ENCODE results near the gene KLK1.
"Not testable (repeated sequence)": the region's sequence is repeated elsewhere in the genome, so short reads cannot be mapped to it uniquely, and the experiment has no call there.

KLK1 gene

DNA sequence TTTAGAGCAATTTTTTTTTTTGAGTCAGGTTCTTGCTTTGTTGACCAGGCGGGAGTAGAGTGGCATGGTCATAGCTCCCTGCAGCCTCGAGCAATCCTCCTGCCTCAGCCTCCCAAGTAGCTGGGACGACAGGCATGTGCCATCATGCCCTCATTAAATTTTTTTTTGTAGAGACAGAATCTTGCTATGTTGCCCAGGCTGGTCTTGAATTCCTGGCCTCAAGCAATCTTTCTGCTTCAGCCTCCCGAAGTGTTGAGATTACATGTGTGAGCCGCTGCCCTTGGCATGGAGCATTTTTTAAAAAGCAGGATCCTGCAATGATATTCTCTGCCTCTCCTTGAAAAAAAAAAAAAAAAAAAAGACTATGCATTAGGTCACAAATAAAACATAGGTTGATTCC is 47.5 kb downstream of the KLK1 start:
- TF ChIP-seq CTCF (IDR thresholded peaks at IDR 0.05): no peak
- Mint-ChIP-seq H3K4me1 (peaks cover 31% of the 10 kb centered on the region), H3K27me3 (ENCODE audit: low read depth, poor library complexity) (peaks cover 80% of the 10 kb centered on the region), H3K36me3 (ENCODE audit: low read depth) (no peaks in the 10 kb centered on the region), H3K4me3 (no peak overlapping the region), H3K27ac (no peak overlapping the region), H3K9me3 (peaks cover 23% of the 10 kb centered on the region)
- no peak for DNase-seq

- not testable (repeated sequence) for H3K36me3 Mint-ChIP-seq (ENCODE audit: low read depth); H3K4me3 Mint-ChIP-seq; H3K27ac Mint-ChIP-seq; DNase-seq; H3K4me1 Mint-ChIP-seq
- Mint-ChIP-seq H3K9me3 (peaks cover 15% of the 10 kb centered on the region), H3K27me3 (ENCODE audit: low read depth, poor library complexity) (peaks cover 56% of the 10 kb centered on the region)
These were observed 50.1 kb downstream of the KLK1 start for GRCh38 chr19:50773454-50773853.

DNA sequence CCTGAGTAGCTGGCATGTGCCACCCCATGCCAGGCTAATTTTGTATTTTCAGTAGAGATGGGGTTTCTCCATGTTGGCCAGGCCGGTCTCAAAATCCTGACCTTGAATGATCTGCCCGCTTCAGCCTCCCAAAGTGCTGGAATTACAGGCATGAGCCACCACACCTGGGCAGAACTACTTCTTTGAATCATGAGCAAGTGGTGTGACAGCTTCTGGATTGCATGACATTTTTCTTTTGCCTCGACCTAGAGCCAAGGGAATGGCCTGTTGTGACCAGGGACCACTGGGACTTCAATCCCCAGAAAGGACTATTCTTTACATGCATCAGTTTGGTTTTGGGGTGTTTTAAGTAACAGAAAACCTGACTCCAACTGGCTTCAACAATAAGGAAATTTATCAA is 50.7 kb downstream of the KLK1 start:
- H3K4me3 Mint-ChIP-seq; DNase-seq; H3K36me3 Mint-ChIP-seq (ENCODE audit: low read depth); H3K4me1 Mint-ChIP-seq; H3K27ac Mint-ChIP-seq: not testable (repeated sequence)
- peaks cover 56% of the 10 kb centered on the region for H3K27me3 Mint-ChIP-seq (ENCODE audit: low read depth, poor library complexity)
- peaks cover 13% of the 10 kb centered on the region for H3K9me3 Mint-ChIP-seq

- Mint-ChIP-seq H3K36me3 (ENCODE audit: low read depth) (no peaks in the 10 kb centered on the region), H3K4me1 (no peaks in the 10 kb centered on the region), H3K4me3 (no peak overlapping the region), H3K27ac (no peak overlapping the region), H3K9me3 (peaks cover 9% of the 10 kb centered on the region), H3K27me3 (ENCODE audit: low read depth, poor library complexity) (peaks cover 54% of the 10 kb centered on the region)
- no peak for DNase-seq
- TF ChIP-seq CTCF (IDR thresholded peaks at IDR 0.05): no peak
These were observed 51.1 kb downstream of the KLK1 start for GRCh38 chr19:50772476-50772875.

GRCh38 chr19:50770888-50771287 is 52.7 kb downstream of the KLK1 start:
- no peak overlapping the region for H3K4me3 Mint-ChIP-seq
- peaks cover 44% of the 10 kb centered on the region for H3K27me3 Mint-ChIP-seq (ENCODE audit: low read depth, poor library complexity)
- no peaks in the 10 kb centered on the region for H3K4me1 Mint-ChIP-seq
- no peak for DNase-seq
- no peak for TF ChIP-seq CTCF (IDR thresholded peaks at IDR 0.05)
- no peak overlapping the region for H3K27ac Mint-ChIP-seq
- no peaks in the 10 kb centered on the region for H3K9me3 Mint-ChIP-seq
- no peaks in the 10 kb centered on the region for H3K36me3 Mint-ChIP-seq (ENCODE audit: low read depth)

DNA sequence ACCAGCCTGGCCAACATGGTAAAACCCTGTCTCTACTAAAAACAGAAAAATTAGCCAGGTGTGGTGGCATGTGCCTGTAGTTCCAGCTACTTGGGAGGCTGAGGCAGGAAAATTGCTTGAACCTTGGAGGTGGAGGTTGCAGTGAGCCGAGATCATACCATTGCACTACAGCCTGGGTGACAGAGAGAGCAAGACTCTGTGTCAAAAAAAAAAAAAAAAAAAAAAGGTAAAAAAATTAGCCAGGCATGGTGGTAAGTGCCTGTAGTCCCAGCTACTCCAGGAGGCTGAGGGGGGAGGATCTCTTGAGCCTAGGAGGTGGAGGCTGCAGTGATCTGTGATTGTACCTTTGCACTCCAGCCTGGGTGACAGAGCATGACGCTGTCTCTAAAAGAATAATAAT is 53.4 kb downstream of the KLK1 start, which contains the start of gene GPR32:
TSS of gene GPR32 (plus strand) at position 301 of the 400 bp plus-strand sequence. CDS start 137 bp downstream, outside the sequence.
- not testable (repeated sequence) for H3K36me3 Mint-ChIP-seq (ENCODE audit: low read depth); H3K4me3 Mint-ChIP-seq; H3K4me1 Mint-ChIP-seq; H3K27ac Mint-ChIP-seq; H3K9me3 Mint-ChIP-seq; DNase-seq
- H3K27me3 Mint-ChIP-seq (ENCODE audit: low read depth, poor library complexity): peaks cover 37% of the 10 kb centered on the region
